Neural cell (in vitro differentiated cells): ENCODE results near the gene RASAL2.

ENCODE experiments used
- CTCF ChIP-seq: fragments of 450-650 bp; IDR thresholded peaks from 2 replicates; pipeline ENCODE4 v1.5.1; 2014; ENCODE audit warnings: antibody characterized with exemption, mild to moderate bottlenecking, moderate library complexity; ENCODE audit not compliant: poor library complexity, severe bottlenecking
- EP300 ChIP-seq: fragments of 450-650 bp; conservative IDR thresholded peaks from 2 replicates; pipeline ENCODE4 v1.6.1; 2014; ENCODE audit warnings: antibody characterized with exemption, mild to moderate bottlenecking, moderate library complexity; ENCODE audit not compliant: poor library complexity, severe bottlenecking
- EZH2 ChIP-seq: fragments of 200-600, 300-800 bp; shearing (Covaris generic), sonication (generic); IDR thresholded peaks from 2 replicates; pipeline ENCODE4 v1.6.1; 2014; ENCODE audit warnings: antibody characterized with exemption, low read length, borderline replicate concordance, mild to moderate bottlenecking; ENCODE audit not compliant: insufficient read depth, poor library complexity, severe bottlenecking
- MXI1 ChIP-seq: fragments of 450-650 bp; conservative IDR thresholded peaks from 2 replicates; pipeline ENCODE4 v1.6.1; 2014; ENCODE audit warnings: antibody characterized with exemption, mild to moderate bottlenecking; ENCODE audit not compliant: poor library complexity, severe bottlenecking
- POLR2AphosphoS5 ChIP-seq: IDR thresholded peaks from 2 replicates; pipeline ENCODE4 v1.6.1; 2012
- RAD21 ChIP-seq: fragments of 450-650 bp; conservative IDR thresholded peaks from 2 replicates; pipeline ENCODE4 v1.6.1; 2014; ENCODE audit warnings: antibody characterized with exemption, mild to moderate bottlenecking, moderate library complexity
- REST ChIP-seq: IDR thresholded peaks from 2 replicates; pipeline ENCODE4 v1.6.1; 2012; ENCODE audit warnings: borderline replicate concordance
- SMC3 ChIP-seq: fragments of 450-650 bp; conservative IDR thresholded peaks from 2 replicates; pipeline ENCODE4 v1.6.1; 2014; ENCODE audit warnings: antibody characterized with exemption, mild to moderate bottlenecking, moderate library complexity; ENCODE audit not compliant: poor library complexity
- TAF1 ChIP-seq: IDR thresholded peaks from 2 replicates; pipeline ENCODE4 v1.6.1; 2012; ENCODE audit warnings: low read depth

- TF ChIP-seq REST = no peak
- no peak for TF ChIP-seq POLR2AphosphoS5
- no peak for TF ChIP-seq EZH2
- TF ChIP-seq CTCF = no peak
- no peak for TF ChIP-seq TAF1
- TF ChIP-seq EP300 = no peak
- no peak for TF ChIP-seq SMC3
- TF ChIP-seq RAD21 = no peak
- no peak for TF ChIP-seq MXI1
Measured at GRCh38 chr1:178345807-178346206, 251.9 kb downstream of the RASAL2 start.
